IMR-90 (cell line): ENCODE data around the gene PCGF3. TPM values are rescaled to one million over a fixed set of nuclear protein-coding genes. Genes with fewer than 3 reads are reported as not detected.

ENCODE experiments used
- ATAC-seq: fragments of 200-7000 bp; cut with Tn5 transposase; 2 replicates; pipeline ENCODE4 v1.9.1; 2020; ENCODE audit warnings: low read depth, mild to moderate bottlenecking, moderate library complexity
- BruUV-seq: library from RNA; stranded (reverse); fragments of 400-500 nt; replicated peaks from 2 replicates; lab custom pipeline; 2021; lab: Mats Ljungman, UMichigan
- CTCF ChIA-PET: fragments of 300-600 bp; formaldehyde crosslinking; extraction: SDS; loops from one replicate; lab custom pipeline; 2021; ENCODE audit warnings: antibody characterized with exemption; lab: Yijun Ruan, JAX
- POLR2A ChIA-PET: fragments of 300-600 bp; sonication (Branson Sonifier 250); formaldehyde crosslinking; loops from one replicate; lab custom pipeline; 2022; ENCODE audit warnings: antibody characterized with exemption; ENCODE audit not compliant: unreplicated experiment; lab: Charles Lee
- DNase-seq: peaks from one replicate; pipeline ENCODE4 v3.0.0; 2013
- H2AFZ ChIP-seq: replicated peaks from 2 replicates; pipeline ENCODE3; 2013; ENCODE audit warnings: low read length, mild to moderate bottlenecking; ENCODE audit not compliant: poor library complexity
- H2AK5ac ChIP-seq: 2 replicates; pipeline ENCODE4 v1.6.1; 2013; ENCODE audit warnings: low read depth, low read length, inconsistent platforms
- H2AK9ac ChIP-seq: replicated peaks from 2 replicates; pipeline ENCODE3; 2013; ENCODE audit warnings: mild to moderate bottlenecking, low read depth, low read length, moderate library complexity; ENCODE audit not compliant: poor library complexity
- H2BK120ac ChIP-seq: 2 replicates; pipeline ENCODE4 v1.6.1; 2013; ENCODE audit warnings: low read depth, low read length, inconsistent platforms
- H2BK15ac ChIP-seq: 3 replicates; pipeline ENCODE4 v1.6.1; 2013; ENCODE audit warnings: low read depth, low read length, inconsistent platforms
- H2BK20ac ChIP-seq: 2 replicates; pipeline ENCODE4 v1.6.1; 2013; ENCODE audit warnings: low read depth, mild to moderate bottlenecking, inconsistent platforms, low read length, moderate library complexity
- H2BK5ac ChIP-seq: 2 replicates; pipeline ENCODE4 v1.6.1; 2013; ENCODE audit warnings: mild to moderate bottlenecking, low read depth, low read length, inconsistent platforms; ENCODE audit not compliant: poor library complexity, severe bottlenecking
- H3K14ac ChIP-seq: replicated peaks from 2 replicates; pipeline ENCODE4 v1.6.1; 2013; ENCODE audit warnings: low read depth, low read length, inconsistent platforms
- H3K18ac ChIP-seq: 2 replicates; pipeline ENCODE4 v1.6.1; 2013; ENCODE audit warnings: low read depth, low read length, control low read depth
- H3K23ac ChIP-seq: 2 replicates; pipeline ENCODE4 v1.6.1; 2013; ENCODE audit warnings: low read depth, low read length, inconsistent platforms
- H3K27ac ChIP-seq: 2 replicates; pipeline ENCODE4 v1.5.1; 2013; ENCODE audit warnings: mild to moderate bottlenecking, control low read depth, low read length; ENCODE audit not compliant: insufficient read depth
- H3K27me3 ChIP-seq: 2 replicates; pipeline ENCODE4 v1.6.1; 2013; ENCODE audit warnings: low read length; ENCODE audit not compliant: control insufficient read depth, insufficient read depth
- H3K36me3 ChIP-seq: 2 replicates; pipeline ENCODE4 v1.6.1; 2013; ENCODE audit warnings: low read length, mixed read lengths; ENCODE audit not compliant: control insufficient read depth, insufficient read depth
- H3K4ac ChIP-seq: 2 replicates; pipeline ENCODE4 v1.6.1; 2013; ENCODE audit warnings: low read depth, low read length, inconsistent platforms
- H3K4me1 ChIP-seq: 2 replicates; pipeline ENCODE4 v1.6.1; 2013; ENCODE audit warnings: low read length, mixed read lengths; ENCODE audit not compliant: control insufficient read depth, insufficient read depth
- H3K4me2 ChIP-seq: 2 replicates; pipeline ENCODE4 v1.6.1; 2013; ENCODE audit warnings: low read depth, mild to moderate bottlenecking, control low read depth, low read length, moderate library complexity
- H3K4me3 ChIP-seq: 2 replicates; pipeline ENCODE4 v1.5.1; 2013; ENCODE audit warnings: low read depth, mild to moderate bottlenecking, control low read depth, low read length, moderate library complexity; ENCODE audit not compliant: insufficient read depth
- H3K56ac ChIP-seq: 2 replicates; pipeline ENCODE4 v1.6.1; 2013; ENCODE audit warnings: low read length, inconsistent platforms; ENCODE audit not compliant: insufficient read depth; ENCODE audit errors: extremely low read depth
- H3K79me1 ChIP-seq, 2 experiments: 2 replicates each; pipeline ENCODE4 v1.6.1; 2013; ENCODE audit warnings: low read length in 2 of 2, inconsistent platforms in 1 of 2, low read depth in 1 of 2
- H3K9ac ChIP-seq: 2 replicates; pipeline ENCODE4 v1.6.1; 2013; ENCODE audit warnings: low read depth, low read length, control low read depth
- H3K9me1 ChIP-seq: 2 replicates; pipeline ENCODE4 v1.6.1; 2013; ENCODE audit warnings: low read length, inconsistent platforms; ENCODE audit not compliant: insufficient read depth
- H3K9me3 ChIP-seq: 2 replicates; pipeline ENCODE4 v1.6.1; 2013; ENCODE audit warnings: low read length; ENCODE audit not compliant: control insufficient read depth, insufficient read depth
- H4K20me1 ChIP-seq: 2 replicates; pipeline ENCODE4 v1.6.1; 2013; ENCODE audit warnings: low read length, inconsistent platforms; ENCODE audit not compliant: insufficient read depth
- H4K5ac ChIP-seq: 2 replicates; pipeline ENCODE4 v1.6.1; 2013; ENCODE audit warnings: mild to moderate bottlenecking, low read depth, low read length, control low read depth
- H4K8ac ChIP-seq, 2 experiments: 2 replicates each; pipeline ENCODE4 v1.6.1; 2013; ENCODE audit warnings: low read depth in 2 of 2, low read length in 2 of 2, control low read depth in 1 of 2, inconsistent platforms in 1 of 2
- H4K91ac ChIP-seq: 2 replicates; pipeline ENCODE4 v1.6.1; 2013; ENCODE audit warnings: low read depth, low read length, inconsistent platforms; ENCODE audit not compliant: insufficient read depth
- BHLHE40 ChIP-seq: fragments of 150-350 bp; IDR thresholded peaks from 2 replicates; pipeline ENCODE4 v1.6.1; 2016; ENCODE audit warnings: mild to moderate bottlenecking, low read depth, low read length
- CEBPB ChIP-seq: IDR thresholded peaks from 2 replicates; pipeline ENCODE4 v1.6.1; 2012; ENCODE audit warnings: low read depth, low read length, improper control_type of control experiment
- CTCF ChIP-seq: conservative IDR thresholded peaks from 2 replicates; pipeline ENCODE4 v1.5.1; 2012; ENCODE audit warnings: mild to moderate bottlenecking, low read depth, low read length, improper control_type of control experiment
- ELK1 ChIP-seq: fragments of 150-350 bp; IDR thresholded peaks from 2 replicates; pipeline ENCODE4 v1.6.1; 2016; ENCODE audit warnings: low read depth, mild to moderate bottlenecking, low read length, moderate library complexity, borderline replicate concordance
- FOS ChIP-seq: fragments of 150-350 bp; IDR thresholded peaks from 2 replicates; pipeline ENCODE4 v1.6.1; 2016; ENCODE audit warnings: low read depth, low read length
- MAFK ChIP-seq: IDR thresholded peaks from 2 replicates; pipeline ENCODE4 v1.6.1; 2012; ENCODE audit warnings: low read depth, low read length, improper control_type of control experiment
- MAZ ChIP-seq: IDR thresholded peaks from 2 replicates; pipeline ENCODE4 v1.6.1; 2012; ENCODE audit warnings: low read depth, mild to moderate bottlenecking, low read length, improper control_type of control experiment, moderate library complexity, borderline replicate concordance
- MXI1 ChIP-seq: IDR thresholded peaks from 2 replicates; pipeline ENCODE4 v1.6.1; 2012; ENCODE audit warnings: low read depth, mild to moderate bottlenecking, low read length, moderate library complexity, borderline replicate concordance
- NFE2L2 ChIP-seq: fragments of 150-350 bp; IDR thresholded peaks from 2 replicates; pipeline ENCODE4 v1.6.1; 2016; ENCODE audit warnings: low read depth, mild to moderate bottlenecking, low read length
- POLR2A ChIP-seq: IDR thresholded peaks from 2 replicates; pipeline ENCODE4 v1.6.1; 2012; ENCODE audit warnings: mild to moderate bottlenecking, low read depth, low read length
- RAD21 ChIP-seq: IDR thresholded peaks from 2 replicates; pipeline ENCODE4 v1.6.1; 2012; ENCODE audit warnings: low read length, improper control_type of control experiment
- RCOR1 ChIP-seq: IDR thresholded peaks from 2 replicates; pipeline ENCODE4 v1.6.1; 2012; ENCODE audit warnings: mild to moderate bottlenecking, low read length, improper control_type of control experiment; ENCODE audit not compliant: insufficient replicate concordance
- RFX5 ChIP-seq: IDR thresholded peaks from 2 replicates; pipeline ENCODE4 v1.8.0; 2012; ENCODE audit warnings: low read depth, mild to moderate bottlenecking, low read length, moderate library complexity
- SMC3 ChIP-seq: fragments of 150-350 bp; IDR thresholded peaks from 2 replicates; pipeline ENCODE4 v1.6.1; 2016; ENCODE audit warnings: low read depth, mild to moderate bottlenecking, antibody characterized with exemption, low read length, moderate library complexity
- USF2 ChIP-seq: fragments of 150-350 bp; IDR thresholded peaks from 2 replicates; pipeline ENCODE4 v1.6.1; 2017; ENCODE audit warnings: mild to moderate bottlenecking, antibody characterized with exemption, low read length, low read depth
- WGBS, 2 experiments: methylation state at CpG; one replicate each; pipeline versions ENCODE4 v1.1.5 to v1.1.7; 2013; ENCODE audit warnings: missing lambda C conversion rate in 2 of 2; ENCODE audit not compliant: insufficient read length in 1 of 2; ENCODE audit errors: extremely low coverage in 2 of 2; 5-methylcytosine and 5-hydroxymethylcytosine counted together
- dilution Hi-C: fragments of 300-500 bp; cut with HindIII; formaldehyde crosslinking; loops from one replicate; pipeline ENCODE4 v1.14.3; 2018; ENCODE audit warnings: low sequenced_read_pairs; ENCODE audit not compliant: unreplicated experiment
- in situ Hi-C: fragments of 300-500 bp; cut with MboI; formaldehyde crosslinking; loops from 3 replicates; pipeline ENCODE4 v1.14.3; 2019; ENCODE audit warnings: low sequenced_read_pairs, inconsistent platforms, mixed read lengths
- intact Hi-C: fragments of 100-400 bp; cut with micrococcal nuclease; formaldehyde crosslinking; loops from 2 replicates; pipeline ENCODE4 v1.10.0; 2022
- polyA plus RNA-seq, 3 experiments: library from polyadenylated mRNA; depleted of rRNA; stranded (reverse); fragments of >200 nt; gene quantifications; 2 replicates each; pipeline ENCODE4 v1.2.3, GENCODE V29; 2012; ENCODE audit warnings: low replicate concordance in 1 of 3
- total RNA-seq: library from RNA; depleted of rRNA; stranded (reverse); fragments of >200 nt; gene quantifications from 2 replicates; pipeline ENCODE4 v1.2.3, GENCODE V29; 2012

Gene PCGF3
- total and polyA plus RNA-seq, 2 of the 4 experiments (the other 2 are of a cell fraction): 40.0 to 55.3 TPM

GRCh38 chr4:818106-818921 lies 112.7 kb downstream of the PCGF3 start:
- POLR2A ChIA-PET: no interaction called here
- Histone ChIP-seq H3K4me3 (no peak overlapping the region), H3K9me3 (peaks cover 4% of the 10 kb centered on the region), H3K27ac (no peak overlapping the region), H2BK15ac (no peak overlapping the region), H3K4me1 (no peaks in the 10 kb centered on the region), H2BK20ac (no peak overlapping the region), H3K23ac (no peak overlapping the region), H4K8ac (no peak overlapping the region), H4K20me1 (no peaks in the 10 kb centered on the region), H2AK5ac (no peak overlapping the region), H3K14ac (no peak overlapping the region), H4K5ac (no peak overlapping the region), H3K4me2 (no peak overlapping the region), H2AFZ (no peak overlapping the region), H4K91ac (no peak overlapping the region), H3K9ac (no peak overlapping the region), H3K9me1 (no peaks in the 10 kb centered on the region), H3K4ac (no peak overlapping the region), H2BK120ac (no peak overlapping the region), H2BK5ac (no peak overlapping the region), H3K36me3 (no peaks in the 10 kb centered on the region), H3K18ac (no peak overlapping the region), H2AK9ac (no peak overlapping the region), H3K27me3 (peaks cover 77% of the 10 kb centered on the region), H3K79me1 (no peaks in the 10 kb centered on the region), H3K56ac (no peak overlapping the region)
- 82% methylated on average over 22 of the region's 42 CpGs; no CpG with 5 or more reads in 1 of the 2 experiments for WGBS, 2 experiments
- no peak for ATAC-seq
- dilution Hi-C loops (no loop called here), in situ Hi-C loops (no loop called here), intact Hi-C loops (no loop called here)
- BruUV-seq: no TSS peak
- CTCF ChIA-PET: no interaction called here
- no peak for DNase-seq
- no peak for TF ChIP-seq MAZ
- no peak for TF ChIP-seq USF2
- TF ChIP-seq MAFK: no peak
- TF ChIP-seq MXI1: no peak
- TF ChIP-seq RCOR1: no peak
- TF ChIP-seq SMC3: no peak
- no peak for TF ChIP-seq POLR2A
- no peak for TF ChIP-seq CEBPB
- no peak for TF ChIP-seq BHLHE40
- TF ChIP-seq NFE2L2: no peak
- TF ChIP-seq FOS: no peak
- TF ChIP-seq RFX5: no peak
- TF ChIP-seq CTCF: no peak
- TF ChIP-seq RAD21: no peak
- TF ChIP-seq ELK1: no peak
